Erythroblast (primary cell): ENCODE data around the gene TM9SF2.
A peak's percentile ranks its signal among the peaks of the same experiment; 100 is the strongest.
"Not testable (repeated sequence)": the region's sequence is repeated elsewhere in the genome, so short reads cannot be mapped to it uniquely, and the experiment has no call there.

Experiments
- DNase-seq, 2 experiments: peaks; one replicate each; lab custom pipeline; 2025; lab: John Stamatoyannopoulos, UW
- GATA1 ChIP-seq: IDR thresholded peaks from 2 replicates; pipeline ENCODE4 v1.6.1; 2011; ENCODE audit warnings: low read depth, mild to moderate bottlenecking, control low read depth, low read length, moderate library complexity
- POLR2A ChIP-seq: IDR thresholded peaks from 2 replicates; pipeline ENCODE4 v1.6.1; 2011; ENCODE audit warnings: mild to moderate bottlenecking, low read length

The TM9SF2 gene, protein sequence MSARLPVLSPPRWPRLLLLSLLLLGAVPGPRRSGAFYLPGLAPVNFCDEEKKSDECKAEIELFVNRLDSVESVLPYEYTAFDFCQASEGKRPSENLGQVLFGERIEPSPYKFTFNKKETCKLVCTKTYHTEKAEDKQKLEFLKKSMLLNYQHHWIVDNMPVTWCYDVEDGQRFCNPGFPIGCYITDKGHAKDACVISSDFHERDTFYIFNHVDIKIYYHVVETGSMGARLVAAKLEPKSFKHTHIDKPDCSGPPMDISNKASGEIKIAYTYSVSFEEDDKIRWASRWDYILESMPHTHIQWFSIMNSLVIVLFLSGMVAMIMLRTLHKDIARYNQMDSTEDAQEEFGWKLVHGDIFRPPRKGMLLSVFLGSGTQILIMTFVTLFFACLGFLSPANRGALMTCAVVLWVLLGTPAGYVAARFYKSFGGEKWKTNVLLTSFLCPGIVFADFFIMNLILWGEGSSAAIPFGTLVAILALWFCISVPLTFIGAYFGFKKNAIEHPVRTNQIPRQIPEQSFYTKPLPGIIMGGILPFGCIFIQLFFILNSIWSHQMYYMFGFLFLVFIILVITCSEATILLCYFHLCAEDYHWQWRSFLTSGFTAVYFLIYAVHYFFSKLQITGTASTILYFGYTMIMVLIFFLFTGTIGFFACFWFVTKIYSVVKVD

DNA sequence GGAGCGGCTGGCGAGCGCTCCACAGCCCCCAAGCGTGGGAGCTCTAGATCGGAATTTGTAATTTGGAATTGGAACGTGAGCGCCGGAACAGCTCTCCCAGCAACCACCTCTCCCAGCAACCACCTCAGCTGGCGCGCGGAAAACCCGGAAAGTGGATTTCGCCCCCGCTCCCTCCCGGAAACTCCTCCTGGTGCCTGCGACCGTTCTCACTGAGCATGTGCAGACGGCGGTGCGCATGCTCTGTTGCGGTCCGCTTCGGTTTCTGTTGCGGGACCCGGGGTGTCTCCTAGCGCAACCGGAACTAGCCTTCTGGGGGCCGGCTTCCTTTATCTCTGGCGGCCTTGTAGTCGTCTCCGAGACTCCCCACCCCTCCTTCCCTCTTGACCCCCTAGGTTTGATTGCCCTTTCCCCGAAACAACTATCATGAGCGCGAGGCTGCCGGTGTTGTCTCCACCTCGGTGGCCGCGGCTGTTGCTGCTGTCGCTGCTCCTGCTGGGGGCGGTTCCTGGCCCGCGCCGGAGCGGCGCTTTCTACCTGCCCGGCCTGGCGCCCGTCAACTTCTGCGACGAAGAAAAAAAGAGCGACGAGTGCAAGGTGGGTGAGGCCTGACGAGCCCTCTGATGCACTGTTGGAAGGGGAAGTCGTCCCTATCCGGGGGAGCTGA is at the start of gene TM9SF2:
Gene TM9SF2, plus strand, starts transcription at position 289 of the 664 bp plus-strand sequence. Its CDS starts 135 bp downstream, at position 424.
- TF ChIP-seq GATA1 (no peak), POLR2A (peak; percentile 83)
- peak; percentile 98 to 99 for DNase-seq

DNA sequence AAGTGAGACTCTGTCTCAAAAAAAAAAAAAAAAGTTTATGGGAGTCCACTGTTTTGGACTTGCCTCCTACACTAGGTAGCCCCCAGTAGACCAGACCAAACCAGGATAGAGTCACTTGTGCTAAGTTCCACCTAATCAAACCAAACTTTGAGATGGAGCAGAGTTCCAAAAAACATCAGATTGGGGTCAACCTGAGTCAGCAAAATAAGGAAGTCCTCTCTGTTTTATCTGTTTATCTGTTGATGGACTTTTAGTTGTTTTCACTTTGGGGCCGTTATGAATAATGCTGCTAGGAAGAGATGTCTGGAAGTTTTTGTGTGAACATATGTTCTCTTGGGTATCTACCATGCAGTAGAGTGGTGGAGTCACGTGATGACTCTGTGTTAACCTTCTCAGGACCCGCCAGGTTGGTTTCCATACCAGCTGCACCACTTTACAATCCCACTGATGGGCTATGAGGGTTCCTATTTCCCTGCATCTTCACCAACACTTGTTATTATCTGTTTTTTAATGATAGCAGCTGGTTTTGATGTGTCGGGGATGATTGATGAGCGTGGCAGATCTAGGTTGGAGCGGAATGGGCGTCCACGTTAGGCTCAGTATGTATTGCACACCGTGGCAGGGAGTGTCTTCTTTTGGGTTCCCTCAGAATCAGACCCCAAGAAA is 46.6 kb upstream of the TM9SF2 start:
- no peak for TF ChIP-seq GATA1
- TF ChIP-seq POLR2A: no peak
- no peak for DNase-seq

DNA sequence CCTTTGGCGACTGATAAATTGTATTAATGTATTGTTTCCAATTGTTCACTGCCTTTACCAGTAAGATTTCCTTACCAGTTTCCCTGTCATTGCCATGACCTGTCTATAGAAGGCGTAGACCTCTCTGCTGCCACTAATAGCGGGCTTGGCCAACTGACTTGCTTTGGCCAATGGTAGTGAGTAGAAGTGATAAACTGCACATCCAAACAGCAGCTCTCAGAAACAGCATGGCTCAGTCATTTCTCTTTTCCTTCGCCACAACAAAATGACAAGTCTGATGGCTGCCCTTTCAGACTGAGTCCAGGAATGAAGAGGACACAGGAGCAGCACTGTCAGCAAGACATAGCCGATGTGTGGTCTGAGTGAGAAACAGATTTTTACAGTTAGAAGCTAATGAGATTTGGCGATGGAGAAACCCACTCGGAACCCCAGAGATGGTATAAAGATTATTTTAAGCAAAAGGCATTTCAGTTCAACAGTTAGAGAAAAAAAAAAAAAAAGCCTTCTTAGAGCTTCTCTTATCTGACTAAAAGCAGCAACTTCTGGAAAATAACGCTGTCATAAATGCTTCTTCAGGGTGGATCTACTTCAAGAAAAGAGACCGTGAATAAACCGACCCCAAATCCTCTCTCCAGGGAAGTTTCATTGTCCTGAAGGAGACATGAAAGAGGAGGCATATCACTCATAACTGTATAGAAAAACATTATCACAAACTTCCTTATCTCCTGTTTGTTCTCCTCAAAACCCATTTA is 42.0 kb upstream of the TM9SF2 start:
- peak; percentile 21 to 31 for DNase-seq
- TF ChIP-seq GATA1 (no peak), POLR2A (no peak)

GRCh38 chr13:99460802-99461201 is 40.5 kb upstream of the TM9SF2 start:
- DNase-seq: not testable (repeated sequence)

DNA sequence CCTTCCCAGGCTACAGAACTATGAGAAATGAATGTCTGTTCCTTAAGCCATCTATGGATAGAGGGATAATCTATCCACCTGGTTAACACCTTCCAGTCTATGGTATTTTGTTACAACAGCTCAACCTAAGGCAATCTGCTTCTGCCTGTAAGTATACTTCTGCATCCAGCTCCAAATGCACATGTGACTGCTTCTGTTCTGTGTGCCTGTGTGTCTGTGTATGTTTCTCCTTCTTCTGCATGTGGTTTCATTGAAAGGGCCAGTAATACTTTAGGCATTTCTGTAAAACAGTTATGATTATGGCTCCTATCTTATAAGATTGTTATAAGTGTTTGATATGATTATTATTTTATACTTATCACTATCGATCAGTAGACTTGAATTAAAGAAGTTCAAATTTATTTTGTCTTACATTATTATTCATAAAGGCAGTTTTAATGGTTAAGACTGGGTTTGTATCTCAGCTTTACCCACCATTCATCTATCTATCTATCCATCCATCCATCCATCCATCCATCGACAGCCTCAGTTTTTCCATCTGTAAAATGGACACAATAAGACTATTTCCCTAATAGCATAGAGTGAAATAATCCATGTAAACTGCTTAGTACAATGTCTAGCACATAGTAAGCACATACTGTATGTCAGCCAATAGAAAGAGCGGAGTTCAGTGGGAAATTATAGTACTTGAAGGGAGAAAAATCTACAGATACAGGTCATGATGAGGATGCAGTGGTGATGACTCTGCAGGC is 37.5 kb upstream of the TM9SF2 start:
- no peak for DNase-seq
- TF ChIP-seq GATA1: no peak
- no peak for TF ChIP-seq POLR2A

DNA sequence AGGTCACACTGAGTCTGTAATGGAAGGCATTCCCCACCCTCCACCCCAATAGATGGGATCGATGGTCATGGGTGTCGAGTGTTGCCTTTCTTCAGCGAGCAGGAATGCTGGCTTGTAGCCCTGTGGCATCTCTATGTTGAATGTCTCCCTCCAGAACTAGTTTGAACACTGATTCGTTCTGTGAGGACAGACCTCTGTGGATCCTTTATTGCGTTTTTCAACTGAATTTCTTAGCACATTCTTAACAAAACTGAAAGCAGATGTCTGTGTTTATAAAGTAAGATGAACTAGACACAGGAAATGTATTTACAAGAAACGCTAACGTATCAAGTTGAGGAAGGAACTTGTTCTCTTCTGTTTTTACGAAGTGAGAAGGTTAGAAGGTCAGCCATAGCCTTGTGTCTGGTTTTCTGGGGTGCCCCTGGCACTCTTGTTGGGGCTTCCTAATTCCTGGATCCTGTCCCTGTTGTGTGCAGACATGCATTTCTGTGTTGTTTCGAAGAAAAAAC is 36.8 kb upstream of the TM9SF2 start:
- no peak for DNase-seq
- TF ChIP-seq POLR2A: no peak
- no peak for TF ChIP-seq GATA1

- TF ChIP-seq POLR2A: no peak
- no peak for TF ChIP-seq GATA1
These were observed 35.8 kb upstream of the TM9SF2 start for GRCh38 chr13:99465454-99465853.

DNA sequence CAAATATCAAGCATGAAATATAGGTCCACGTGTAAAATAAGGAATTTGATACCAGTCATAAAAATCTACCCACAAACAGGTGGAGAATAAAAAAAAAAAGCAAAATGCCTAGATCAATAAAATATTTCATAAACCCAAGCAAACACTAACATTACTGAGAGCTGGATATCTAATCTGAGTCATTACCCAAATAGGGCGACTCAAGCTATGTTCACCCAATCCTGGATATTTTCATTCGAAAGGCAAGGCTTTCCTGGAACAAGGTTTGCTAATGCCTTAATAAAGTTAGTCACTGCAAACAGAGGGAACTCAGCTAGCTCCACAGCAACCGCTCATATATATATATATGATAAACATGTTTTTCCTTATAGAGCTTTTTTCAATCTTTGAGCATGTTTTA is 33.5 kb upstream of the TM9SF2 start:
- TF ChIP-seq POLR2A: no peak
- TF ChIP-seq GATA1: no peak
- DNase-seq: no peak

More at GRCh38 chr13:99465454-99465853, 35.8 kb upstream of the TM9SF2 start:
- DNase-seq: no peak

- peak in 1 of 2 experiments; percentile 9 for DNase-seq
- TF ChIP-seq POLR2A (no peak), GATA1 (no peak)
These were observed 32.2 kb upstream of the TM9SF2 start for GRCh38 chr13:99469041-99469440.

DNA sequence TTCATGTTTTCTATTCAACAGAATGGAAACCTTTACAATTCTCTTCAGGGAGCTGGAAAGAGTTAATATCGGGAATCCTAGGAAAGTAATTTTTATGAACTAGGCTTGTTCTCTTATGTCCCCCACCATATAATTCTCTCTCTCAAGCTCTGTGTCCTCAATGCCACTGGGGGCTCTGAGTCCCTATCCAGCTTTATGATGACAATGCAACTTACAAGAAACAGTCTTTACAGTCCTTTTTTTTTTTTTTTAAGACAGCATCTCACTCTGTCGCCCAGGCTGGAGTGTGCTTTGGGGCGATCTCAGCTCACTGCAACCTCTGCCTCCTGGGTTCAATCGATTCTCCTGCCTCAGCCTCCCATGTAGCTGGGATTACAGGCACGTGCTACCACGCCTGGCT is 31.2 kb upstream of the TM9SF2 start:
- TF ChIP-seq POLR2A: no peak
- no peak for TF ChIP-seq GATA1
- DNase-seq: no peak

GRCh38 chr13:99471221-99472121 is 29.8 kb upstream of the TM9SF2 start:
- TF ChIP-seq POLR2A: no peak
- no peak for TF ChIP-seq GATA1
- no peak for DNase-seq

DNA sequence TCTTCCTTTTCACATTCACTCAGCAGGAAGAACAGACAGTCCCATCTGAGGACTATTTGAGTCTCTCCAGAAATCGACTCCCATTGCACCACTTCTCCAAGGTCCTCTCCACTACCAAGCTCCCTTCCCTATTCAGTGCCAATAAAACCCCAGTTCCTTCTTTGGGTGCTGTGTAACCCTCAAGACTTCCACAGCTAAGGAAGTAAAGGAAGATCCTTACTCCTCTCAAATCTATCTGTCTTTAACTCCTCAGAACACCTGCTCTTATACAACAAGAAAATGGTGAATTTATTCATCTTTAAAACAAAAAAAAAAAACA is 29.2 kb upstream of the TM9SF2 start:
- TF ChIP-seq POLR2A: no peak
- DNase-seq: no peak
